Muscle of back (tissue), 11 donors: Measurements from ENCODE around the gene QRICH1. TPM values are rescaled to one million over a fixed set of nuclear protein-coding genes. Genes with fewer than 3 reads are reported as not detected.

Experiments used
- DNase-seq, 3 donors: peaks; one replicate each; pipeline versions ENCODE4 v3.0.0 to v3.0.0-alpha.2; 2013
- polyA plus RNA-seq, 10 donors: library from polyadenylated mRNA; unstranded; fragments of 120-200 nt; gene quantifications; one replicate each; pipeline ENCODE4 v1.2.1, GENCODE V29; 2013; ENCODE audit not compliant: insufficient read length in 10 of 10

QRICH1 gene
- polyA plus RNA-seq, 10 donors, result 47.5 to 63.6 (median 53.9) TPM

DNA sequence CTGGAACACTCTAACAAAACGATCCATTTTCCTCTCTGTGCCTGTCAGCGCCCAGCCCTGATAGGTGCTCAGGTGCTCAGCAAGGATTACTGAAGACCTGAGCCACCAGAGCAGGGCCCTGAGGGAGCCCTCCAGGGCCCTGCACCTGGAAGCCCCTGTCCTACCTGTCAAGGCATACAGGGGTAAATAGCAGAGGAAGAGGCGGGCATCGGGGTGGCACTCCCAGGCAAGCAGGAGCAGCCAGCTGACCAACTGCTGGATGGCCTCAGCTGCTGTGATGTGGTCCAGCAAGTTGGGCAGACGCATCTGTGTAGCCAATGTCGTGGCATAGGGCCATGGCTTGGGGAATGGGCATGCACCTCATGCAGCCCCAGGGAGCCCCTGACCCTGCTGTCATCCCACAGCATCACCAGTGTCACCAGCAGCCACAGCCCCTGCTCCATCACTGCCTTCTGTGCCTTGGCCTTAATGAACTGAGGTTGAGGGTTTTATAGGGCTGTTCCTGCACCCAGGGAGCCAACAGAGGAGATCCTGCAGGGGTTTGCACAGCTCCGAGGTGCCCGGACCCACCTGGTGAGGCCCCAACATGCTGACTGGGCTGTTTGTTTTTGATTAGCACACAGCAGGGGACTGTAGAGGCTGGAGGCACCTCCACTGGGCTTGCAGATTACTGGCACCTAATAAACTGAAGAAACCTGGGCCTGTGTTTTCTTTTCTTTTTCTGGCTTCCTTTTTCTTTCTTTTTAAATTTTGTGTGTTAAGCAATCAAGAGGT, 94.6 kb downstream of the QRICH1 start:
- DNase-seq, result no peak

DNA sequence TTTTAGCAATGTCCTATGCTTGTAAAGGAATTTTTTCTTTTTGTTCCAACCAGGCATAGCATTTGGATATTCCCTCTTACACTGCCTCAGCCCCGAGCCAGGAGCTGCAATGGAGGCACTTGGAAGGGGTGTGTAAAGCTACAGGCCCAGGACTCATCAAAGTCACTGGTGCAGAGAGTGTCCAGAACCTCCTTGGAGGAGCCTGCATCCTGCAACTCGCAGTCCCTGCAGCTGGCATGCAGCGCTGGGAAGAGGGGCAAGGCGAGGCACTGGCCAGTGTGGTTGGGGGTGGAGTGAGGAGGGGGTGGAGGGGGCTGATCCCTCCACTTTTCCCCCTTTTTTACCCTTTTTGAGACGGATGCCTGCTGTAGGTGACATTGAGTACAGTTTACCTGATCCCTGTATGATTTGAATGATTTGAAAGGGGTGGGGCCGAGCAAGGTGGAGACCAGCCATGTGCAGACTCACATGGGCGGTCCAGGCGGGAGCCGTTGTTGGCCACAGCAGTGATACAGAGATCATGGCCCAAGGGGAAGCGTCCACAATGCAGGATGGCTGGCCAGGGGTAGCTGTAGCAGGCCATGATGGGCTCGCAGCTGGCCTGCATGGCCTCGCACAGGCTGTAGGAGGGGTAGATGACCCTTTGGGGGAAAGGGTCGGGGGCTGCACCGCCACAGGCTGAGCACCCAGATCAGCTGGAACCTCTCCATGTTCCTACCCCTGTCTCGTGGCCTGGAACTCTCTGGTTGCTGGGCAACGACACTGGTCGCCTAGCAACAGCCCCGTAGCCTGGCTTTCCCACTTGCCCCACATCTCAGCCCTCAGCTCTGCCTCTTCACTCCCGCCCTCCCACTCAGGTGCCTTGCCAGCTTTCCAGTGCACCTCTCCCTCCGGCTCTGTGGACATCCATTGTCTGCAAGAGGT, 95.9 kb downstream of the QRICH1 start:
- no peak for DNase-seq

DNA sequence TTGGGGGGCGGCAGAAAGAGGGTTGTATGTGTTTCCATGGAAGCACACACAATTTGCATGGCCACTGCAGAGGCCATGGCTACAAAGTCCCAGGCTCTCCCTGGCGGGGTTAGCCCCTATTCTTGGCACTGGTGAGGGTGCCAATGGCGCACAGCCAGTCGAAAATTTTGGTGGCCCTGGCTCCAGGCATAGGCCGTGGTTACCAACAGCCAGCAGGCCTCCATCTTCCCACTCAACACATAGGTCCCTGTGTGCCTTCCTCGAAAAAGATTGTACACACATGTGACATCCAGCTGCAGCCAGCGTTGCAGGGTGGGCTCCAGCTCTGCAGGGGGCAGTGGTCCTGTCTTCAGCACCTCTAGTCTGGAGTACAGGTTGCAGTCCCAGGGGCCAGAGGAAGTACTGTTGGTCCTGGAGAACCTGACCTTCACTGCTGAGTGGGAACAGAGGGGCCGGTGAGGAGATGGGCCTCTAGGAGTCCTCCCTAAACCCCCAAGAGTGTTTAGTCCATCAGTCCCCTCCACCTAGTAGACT, 96.7 kb downstream of the QRICH1 start:
- DNase-seq, result no peak

DNA sequence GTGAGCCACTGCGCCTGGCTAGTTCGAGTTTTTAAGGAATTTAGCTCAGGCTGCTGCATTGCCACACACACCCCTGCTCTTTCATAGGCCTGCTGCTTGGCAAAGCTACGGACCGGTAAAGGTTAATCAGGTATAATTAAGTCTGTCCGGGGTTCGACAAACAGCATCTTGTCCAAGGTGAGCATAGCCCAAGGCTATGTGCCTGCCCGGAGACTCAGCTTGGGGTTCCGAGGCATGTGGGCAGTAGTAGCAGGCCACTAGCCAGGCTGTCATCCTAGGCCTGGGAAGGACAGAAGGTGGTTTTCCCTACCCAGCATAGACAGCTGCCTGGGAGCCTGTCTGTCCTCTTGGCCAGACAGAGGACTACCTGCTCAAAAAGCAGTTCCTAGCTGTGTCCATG, 97.2 kb downstream of the QRICH1 start:
- no peak for DNase-seq

DNA sequence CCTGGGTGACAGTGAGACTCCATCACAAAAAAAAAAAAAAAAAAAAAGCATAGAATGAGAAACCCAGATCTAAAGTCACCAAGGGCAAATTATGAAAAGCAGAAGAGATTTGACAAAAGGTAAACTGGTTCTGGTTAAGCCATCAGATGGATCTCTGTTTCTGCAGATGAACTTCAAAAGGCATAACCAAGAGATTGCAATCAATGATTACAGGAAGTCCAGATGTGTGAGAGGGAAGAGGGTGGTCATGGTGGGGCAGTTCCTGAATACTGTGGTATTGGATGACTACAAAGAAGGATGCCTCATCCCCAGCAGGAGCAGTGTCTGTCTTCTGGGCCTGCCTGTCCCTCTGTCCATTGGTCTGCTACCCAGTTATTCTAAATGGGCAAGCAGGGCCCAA, 100.0 kb downstream of the QRICH1 start:
- no peak for DNase-seq

DNA sequence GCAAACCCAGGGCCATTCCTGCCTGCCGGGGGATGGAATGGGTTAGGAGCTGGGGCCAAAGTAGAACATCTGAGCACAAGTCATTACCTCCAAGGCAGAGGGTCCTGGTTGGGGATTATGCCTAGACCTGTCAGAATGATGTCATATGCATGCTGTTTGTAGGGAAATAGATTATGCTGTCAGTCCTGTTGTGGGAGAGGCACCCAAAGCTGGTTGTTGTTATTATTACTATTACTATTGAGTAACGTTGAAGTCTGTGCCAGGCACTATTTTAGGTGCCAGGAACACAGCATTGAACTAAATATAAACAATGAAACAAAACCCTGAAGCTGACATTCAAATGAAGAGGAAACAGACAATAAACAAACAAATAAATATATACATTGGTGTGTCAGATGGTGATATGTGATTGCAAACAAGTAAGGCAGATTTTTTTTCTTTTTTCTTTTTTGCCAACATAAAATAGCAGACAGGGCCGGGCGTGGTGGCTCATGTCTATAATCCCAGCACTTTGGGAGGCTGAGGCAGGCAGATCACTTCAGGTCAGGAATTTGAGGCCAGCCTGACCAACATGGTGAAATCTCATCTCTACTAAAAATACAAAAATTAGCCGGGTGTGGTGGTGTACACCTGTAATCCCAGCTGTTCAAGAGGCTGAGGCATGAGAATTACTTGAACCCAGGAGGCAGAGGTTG, 101.9 kb downstream of the QRICH1 start:
- DNase-seq, result no peak

DNA sequence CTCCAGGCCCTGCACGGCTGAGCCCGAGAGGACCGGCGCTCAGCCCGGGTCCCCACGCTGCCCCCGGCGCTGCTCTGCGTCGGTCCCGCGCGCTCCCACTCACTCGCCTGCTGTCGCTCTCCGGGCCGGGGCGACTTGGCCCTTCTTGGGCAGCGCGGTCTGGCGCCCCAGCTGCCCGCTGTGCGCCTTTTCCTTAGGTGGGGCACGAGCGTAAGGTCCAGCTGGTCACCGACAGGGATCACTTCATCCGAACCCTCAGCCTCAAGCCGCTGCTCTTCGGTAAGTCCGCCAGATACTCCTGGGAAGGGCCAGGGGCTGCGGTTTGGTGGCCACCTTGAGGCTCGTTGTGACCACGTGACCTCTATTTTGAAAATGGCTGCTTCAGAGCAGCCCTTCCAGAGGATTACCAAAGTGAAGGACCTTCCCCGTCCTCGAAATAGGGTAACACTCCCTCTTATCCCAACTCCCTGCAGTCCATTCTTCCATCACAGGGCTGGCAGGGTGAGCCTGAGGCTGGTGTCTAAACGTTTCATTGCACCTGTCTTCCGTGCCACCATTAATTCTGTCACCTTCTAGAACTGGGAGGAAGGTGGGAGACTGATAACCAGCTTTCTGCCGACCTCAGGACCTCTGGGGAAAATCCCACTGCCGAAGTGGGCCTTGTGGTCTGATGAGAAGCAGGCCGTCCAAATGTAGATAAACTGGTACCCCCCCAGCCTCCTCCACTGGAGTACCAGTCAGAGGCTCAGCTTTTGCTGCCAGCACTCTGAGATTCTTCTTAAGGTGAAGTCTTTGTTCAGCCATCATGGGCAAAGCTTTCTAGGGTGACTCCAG, 103.0 kb downstream of the QRICH1 start:
- peak in 1 of 3 donors; percentile 62 for DNase-seq

DNA sequence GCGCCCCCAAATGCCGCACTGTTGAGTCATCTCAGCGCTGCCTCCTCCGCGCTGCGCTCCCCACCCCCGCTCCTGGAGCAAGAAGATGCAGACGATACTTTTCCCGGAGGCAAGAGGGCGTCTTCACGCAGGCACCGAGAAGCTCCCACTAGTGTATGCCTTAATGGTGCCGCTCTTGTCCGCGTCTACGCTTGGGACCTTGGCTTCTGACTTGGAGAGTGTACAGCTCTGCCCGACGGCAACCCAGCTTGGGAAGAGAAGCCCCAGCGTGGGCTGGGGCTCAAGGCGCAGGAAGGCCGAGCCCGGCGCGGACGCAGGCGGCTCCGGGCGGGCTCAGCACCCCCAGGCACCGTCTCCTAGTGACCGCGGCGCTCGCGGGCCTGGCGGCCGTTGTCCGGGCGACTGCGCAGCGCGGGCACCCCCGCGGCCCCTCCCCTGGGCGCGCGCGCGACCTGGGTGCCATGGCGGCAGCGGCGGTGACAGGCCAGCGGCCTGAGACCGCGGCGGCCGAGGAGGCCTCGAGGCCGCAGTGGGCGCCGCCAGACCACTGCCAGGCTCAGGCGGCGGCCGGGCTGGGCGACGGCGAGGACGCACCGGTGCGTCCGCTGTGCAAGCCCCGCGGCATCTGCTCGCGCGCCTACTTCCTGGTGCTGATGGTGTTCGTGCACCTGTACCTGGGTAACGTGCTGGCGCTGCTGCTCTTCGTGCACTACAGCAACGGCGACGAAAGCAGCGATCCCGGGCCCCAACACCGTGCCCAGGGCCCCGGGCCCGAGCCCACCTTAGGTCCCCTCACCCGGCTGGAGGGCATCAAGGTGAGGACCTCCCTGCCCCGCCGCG, 103.9 kb downstream of the QRICH1 start, which contains the start of gene P4HTM:
TSS of gene P4HTM (plus strand) at position 446 of the 840 bp plus-strand sequence. CDS start at position 462, 16 bp downstream.
- peak; percentile 90 to 96 (median 91) for DNase-seq

DNA sequence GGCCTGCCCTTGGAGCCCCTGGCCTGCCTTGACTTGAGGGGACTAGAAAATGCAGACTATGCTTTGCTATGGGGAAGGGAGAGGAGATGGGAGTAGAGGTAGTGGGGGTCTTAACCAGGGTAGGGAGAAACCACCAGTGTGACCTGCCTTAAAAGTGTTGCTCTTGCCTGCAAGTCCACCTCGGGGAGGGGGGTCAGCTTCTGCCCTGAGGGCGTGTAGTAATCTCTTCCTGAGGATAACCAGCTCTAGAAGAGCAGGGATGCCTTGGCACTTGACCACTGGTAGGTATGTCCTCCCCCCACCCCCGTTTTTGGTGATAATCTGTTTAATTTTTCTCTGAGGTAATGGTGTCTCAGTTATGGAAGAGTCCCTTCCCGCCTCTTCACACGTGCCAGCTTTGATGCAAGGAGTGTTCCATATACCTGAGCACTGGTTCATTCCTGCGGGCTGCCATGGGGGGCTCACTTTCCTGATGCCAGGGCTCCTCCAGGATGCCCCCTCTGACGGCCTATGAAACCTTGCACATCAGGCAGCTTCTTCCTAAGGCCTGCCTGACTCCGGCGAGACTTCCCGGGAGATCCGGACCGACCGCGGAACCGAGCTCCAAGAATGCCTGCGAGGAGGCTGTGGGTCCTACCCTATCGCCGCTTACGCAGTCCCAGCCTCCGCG, 104.6 kb downstream of the QRICH1 start:
- peak in 1 of 3 donors; percentile 38 for DNase-seq

DNA sequence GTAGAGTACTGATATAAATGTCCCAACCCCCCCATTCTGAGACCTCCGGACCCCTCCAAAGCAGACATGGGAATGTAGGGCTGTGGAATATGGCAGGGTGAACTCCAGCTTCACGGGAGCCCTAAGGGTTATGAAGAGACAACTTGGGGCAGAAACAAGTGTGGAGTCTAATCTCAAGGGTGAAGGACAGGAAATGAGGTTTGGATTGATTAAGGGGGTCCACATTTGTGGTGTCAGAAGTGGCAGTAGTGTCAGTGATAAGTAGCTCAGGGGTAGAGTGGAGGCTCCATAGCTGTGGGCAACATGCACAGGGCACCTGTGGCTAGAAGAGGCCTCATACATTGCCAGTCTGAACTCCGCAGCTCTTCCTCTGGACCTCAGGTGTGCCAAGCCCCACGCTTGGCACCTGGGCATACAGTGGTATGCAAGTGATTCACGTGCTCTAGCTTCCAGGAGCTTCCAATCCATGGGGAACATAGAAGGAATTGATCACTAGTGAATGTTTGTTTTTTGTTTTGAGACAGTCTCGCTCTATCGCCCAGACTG, 108.0 kb downstream of the QRICH1 start:
- DNase-seq, result no peak

DNA sequence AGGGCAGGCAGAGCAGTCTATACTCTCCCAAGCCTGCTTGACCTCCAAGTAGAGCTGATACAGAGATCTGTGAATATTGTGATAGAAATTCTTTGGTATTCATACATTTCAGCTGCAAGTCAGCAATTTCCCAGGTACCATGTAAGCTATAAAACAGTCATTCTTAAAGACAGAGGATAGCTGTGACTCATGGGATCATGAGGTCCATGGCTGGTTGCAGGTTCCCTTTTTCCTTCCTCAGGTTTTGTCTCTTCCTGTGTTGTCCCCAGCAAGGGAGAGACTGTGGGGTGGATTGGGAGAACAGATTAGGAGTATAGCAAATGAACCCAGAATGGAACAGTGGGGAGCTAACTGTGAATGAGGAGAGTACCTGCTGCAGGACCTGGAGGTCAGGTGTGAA, 109.2 kb downstream of the QRICH1 start:
- no peak for DNase-seq

DNA sequence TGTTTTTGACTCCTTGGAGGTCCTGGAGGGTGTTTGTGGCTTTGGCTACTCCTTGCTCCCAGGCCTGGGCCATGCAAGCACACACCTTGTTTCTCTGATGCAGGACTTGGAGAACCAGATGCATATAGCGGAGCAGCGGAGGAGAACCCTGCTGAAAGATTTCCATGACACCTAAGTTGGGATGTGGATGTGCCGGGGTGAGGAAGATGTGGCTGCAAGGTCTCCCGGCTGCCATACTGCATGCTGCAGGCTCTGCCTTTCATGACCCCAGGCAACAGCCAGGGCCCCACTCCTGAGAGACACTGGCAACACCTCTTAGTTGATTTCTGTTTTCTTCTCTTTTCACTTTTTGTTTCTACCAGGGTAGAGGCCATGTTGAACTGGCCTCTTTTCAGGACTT, 110.8 kb downstream of the QRICH1 start:
- no peak for DNase-seq

DNA sequence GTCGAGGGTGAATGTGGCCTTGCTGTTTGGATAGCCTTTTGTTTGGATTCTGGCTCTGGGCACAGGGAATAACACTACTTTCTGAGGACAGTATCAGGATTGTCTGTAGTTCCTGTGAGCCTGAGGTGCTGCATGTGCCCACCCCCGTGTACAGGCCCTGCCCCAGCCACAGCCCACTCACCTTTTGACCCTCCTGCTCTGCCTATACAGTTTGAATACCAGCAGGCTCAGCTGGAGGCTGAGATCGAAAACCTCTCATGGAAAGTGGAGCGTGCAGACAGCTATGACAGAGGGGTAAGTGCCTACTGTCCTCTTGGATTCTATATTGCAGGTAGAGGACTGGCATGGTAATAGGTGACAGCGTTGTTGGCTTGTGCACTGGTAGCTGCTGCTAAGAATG, 111.2 kb downstream of the QRICH1 start:
- no peak for DNase-seq

DNA sequence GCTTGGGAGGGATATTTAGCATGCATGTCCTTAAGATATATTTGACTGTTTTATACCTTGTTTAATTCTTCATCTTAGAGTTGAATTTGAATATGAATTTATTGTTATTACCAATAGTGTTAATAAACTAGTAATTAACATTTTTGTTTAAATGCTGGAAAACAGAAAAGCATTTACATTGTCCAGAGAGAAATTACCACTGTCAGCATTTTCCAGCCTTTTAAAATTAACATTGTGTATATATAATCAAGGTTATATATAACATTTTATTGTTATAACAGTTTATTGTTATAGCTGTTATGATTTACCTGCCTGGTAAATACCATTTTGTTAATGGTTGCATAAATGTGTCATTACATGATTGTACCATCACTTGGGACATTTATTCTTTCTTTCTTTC, 111.9 kb downstream of the QRICH1 start:
- DNase-seq, result no peak

DNA sequence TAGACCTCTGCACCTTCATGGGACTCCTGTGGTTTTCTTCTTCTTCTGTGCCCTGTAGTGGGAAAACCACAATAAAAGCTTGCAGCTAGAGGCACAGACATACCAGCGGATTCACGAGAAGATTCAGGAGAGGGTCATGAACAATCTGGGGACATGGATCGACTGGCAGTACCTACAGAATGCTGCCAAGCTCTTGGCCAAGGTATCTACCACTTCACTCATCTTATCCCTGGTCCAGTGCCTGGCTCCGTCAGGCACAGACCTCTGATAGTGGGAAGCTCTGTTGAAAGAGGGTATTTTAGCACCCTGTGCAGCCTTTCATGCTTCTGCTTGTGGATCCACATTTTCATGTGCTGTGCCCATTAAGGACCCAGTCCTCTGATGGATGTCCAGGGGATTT, 113.6 kb downstream of the QRICH1 start:
- no peak for DNase-seq
